Right lung (tissue), 5 donors: ENCODE data around the gene ADIPOR2. TPM values are rescaled to one million over a fixed set of nuclear protein-coding genes. Genes with fewer than 3 reads are reported as not detected.
"Not testable (repeated sequence)": the region's sequence is repeated elsewhere in the genome, so short reads cannot be mapped to it uniquely, and the experiment has no call there.

Experiments
- DNase-seq, 2 donors: peaks; one replicate each; pipeline ENCODE4 v3.0.0-alpha.2; 2013
- polyA plus RNA-seq, 5 donors: library from polyadenylated mRNA; unstranded; fragments of 120-200 nt; gene quantifications; one replicate each; pipeline versions ENCODE4 v1.2.1 to v1.2.3, GENCODE V29; 2013; ENCODE audit warnings: inconsistent platforms in 1 of 5, low replicate concordance in 1 of 5; ENCODE audit not compliant: insufficient read length in 5 of 5, insufficient read depth in 1 of 5

Gene ADIPOR2
- polyA plus RNA-seq, 5 donors, result 35.9 to 41.3 (median 38.5) TPM

DNA sequence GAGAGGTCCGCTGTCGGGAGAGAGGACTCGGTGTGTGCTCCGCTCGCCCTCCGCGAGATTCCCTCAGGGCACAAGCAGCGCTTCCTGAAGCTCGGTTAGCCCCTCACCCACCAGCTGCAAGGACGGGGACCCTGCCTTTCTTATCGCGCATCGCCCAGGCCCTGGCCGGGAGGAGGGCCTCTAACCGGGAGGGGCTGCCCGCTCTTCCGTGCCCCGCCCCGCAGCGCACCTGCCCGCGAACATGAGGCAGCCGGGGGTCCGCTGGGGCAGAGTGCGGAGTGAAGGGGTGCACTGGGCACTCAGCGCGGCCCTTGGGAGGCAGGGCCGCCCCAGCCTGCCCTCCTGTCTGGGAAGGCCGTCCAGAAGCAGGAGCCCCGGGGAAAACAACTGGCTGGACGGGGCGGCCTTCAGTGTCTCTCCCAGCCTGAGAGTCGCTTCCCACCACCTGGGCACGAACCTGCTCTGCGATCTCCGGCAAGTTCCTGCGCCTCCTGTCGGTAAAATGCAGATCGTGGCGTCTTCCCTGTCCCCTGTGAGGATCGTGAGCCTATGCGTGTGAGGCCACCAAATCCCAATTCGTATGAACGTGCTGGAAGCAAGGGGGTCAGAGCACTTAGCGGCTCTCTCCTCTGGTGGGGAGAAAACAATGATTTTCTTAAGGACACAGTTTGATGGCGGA is 28.0 kb upstream of the ADIPOR2 start:
- peak in 1 of 2 donors; percentile 28 for DNase-seq

DNA sequence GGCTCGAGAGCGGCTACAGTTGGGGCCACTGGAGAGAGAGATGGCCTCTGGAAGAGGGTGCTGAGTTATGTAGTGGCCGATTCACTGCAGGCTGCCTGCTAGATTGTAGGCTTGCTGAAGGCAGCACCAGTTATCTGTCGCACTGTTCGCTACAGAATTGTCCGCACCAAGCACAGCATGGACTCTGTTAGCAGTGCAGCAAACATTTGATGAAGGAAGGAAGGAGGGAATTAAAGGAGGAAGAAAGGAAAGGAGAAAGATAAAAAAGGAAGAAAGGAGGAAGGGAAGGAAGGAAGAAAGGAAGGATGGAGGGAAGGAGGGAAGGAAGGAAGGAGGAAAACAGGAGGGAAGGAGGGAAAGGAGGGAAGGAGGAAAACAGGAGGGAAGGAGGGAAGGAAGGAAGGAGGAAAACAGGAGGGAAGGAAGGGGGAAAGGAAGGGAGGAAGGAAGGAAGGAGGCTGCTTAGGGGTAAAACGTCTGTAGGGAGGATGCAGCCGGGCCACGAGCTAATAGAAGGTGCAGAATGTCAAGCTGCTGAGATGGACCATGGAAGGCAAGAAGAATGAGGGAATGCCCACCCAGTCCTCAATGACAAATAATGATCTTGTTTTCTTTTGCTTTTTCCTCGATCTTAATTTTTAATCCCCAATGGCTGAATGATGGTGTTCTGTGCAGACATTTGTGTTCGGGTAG is 27.3 kb upstream of the ADIPOR2 start:
- no peak for DNase-seq

- DNase-seq, result no peak
Measured at GRCh38 chr12:1665366-1665765, 25.5 kb upstream of the ADIPOR2 start.

DNA sequence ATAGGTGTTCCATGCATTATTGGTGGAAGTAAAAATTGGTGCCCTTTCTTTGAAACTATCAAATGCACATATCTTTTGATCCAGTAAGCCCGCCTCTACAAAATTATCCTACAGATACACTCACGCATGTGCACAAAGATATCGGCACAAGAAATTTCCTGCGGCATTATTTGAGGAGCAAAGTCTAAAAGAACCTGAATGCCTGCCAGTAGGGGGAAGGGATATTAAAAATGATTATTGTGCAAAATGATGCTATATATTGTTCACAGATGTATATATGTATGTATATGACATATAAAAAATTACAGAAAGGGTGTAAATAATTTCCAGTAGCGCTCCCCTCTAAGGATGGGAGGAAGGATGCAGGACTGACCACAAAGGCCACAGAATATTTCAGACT is 24.7 kb upstream of the ADIPOR2 start:
- DNase-seq, result no peak

DNA sequence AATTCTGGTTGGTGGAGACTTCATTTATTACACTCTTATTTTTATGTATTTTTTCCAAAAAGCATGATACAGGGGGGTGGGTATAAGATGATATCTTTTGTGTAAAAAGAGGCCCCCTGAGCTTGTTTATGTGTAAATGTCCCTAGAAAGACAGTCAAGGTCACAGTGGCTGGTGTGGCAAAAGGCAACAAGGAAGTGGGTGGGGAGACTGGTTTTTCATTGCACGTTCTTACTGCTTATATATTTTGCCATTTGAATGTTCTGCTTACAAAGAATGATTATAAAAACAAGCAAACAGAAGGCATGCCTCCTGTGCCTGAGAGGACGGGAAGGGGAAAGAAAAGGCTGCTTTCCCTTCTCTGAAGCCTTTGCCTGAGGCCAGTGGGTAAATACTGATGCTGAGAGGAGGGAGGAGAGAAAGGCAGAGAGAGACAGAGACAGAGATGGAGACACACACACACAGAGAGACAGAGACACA is 24.1 kb upstream of the ADIPOR2 start:
- DNase-seq, result no peak

- DNase-seq, result no peak
Measured at GRCh38 chr12:1668833-1669543, 21.9 kb upstream of the ADIPOR2 start.

DNA sequence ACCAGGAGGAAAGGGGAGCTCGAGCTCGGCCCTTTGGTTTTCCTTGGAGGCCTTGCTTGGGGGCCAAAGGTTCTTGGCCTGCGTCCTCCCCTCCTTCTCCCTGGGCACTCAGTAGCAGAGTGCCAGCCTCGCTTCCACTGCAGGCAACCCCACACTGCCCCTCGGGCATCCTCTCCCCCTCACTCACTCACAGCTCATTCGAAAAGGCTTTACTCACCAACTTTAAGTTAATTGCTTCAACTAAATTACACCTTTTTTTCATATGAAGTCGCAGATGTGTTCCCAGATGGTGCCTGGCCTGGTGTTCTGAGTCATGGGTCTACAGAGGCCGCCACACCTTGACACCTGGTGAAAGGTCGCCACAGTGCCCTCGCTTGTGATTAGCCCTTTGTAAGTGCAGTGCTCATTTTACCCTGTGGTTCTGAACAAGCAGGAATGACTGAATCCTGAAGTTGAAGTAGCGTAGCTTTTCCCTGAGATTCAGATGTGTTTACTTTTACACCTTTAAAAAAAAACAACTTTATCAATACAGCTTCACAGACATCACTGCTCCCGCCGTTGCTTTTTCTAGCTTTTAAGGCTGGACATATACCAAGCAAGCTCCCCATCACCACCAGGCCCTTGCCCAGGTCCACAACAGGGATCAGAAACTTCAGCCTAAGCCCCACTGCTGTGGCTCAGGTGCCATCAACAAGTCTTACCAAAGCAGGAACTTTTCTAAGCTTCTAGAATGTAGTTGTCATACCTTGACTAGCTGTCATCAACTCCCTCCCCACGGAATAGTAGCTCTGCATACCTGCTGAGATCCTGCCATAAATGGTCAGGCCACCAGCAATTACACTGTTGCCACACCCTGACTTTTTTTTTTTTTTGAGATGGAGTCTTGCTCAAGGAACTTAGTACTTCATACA is 20.3 kb upstream of the ADIPOR2 start:
- DNase-seq, result no peak

- DNase-seq, result no peak
Measured at GRCh38 chr12:1676043-1676442, 14.8 kb upstream of the ADIPOR2 start.

DNA sequence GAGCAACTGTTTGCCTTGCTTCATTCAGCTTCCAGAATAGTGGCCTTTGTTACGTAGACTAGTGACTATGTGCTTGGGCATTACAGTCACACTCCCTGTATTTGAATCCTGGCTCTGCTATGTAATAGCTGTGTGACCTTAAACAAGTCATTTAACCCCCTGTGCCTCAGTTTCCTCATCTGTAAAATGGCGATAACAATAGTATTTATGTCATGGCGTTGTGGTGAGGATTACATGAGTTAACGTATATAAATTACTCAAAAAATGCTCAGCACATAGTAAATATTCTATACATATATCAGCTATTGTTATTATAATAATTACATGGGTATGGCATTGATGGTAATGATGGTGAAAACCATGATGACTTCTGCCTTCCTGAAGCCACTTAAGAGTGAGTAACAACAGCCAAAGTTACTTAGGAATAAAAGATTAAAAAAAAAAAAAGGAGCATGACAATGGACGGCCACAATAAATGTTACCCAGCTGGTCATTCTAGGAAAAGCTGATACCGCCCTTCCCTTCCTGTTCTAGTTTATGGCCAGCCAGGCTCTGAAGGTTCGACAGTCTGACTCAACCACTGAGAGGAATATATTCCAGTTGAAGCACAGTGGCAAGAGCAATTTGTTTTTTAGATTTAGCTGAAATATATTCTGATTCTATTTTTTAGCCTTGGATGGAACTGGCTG is 9.9 kb upstream of the ADIPOR2 start:
- DNase-seq, result no peak

GRCh38 chr12:1681493-1681807 is 9.4 kb upstream of the ADIPOR2 start:
- no peak for DNase-seq

- no peak for DNase-seq
Measured at GRCh38 chr12:1688086-1688710, 2.7 kb upstream of the ADIPOR2 start.

DNA sequence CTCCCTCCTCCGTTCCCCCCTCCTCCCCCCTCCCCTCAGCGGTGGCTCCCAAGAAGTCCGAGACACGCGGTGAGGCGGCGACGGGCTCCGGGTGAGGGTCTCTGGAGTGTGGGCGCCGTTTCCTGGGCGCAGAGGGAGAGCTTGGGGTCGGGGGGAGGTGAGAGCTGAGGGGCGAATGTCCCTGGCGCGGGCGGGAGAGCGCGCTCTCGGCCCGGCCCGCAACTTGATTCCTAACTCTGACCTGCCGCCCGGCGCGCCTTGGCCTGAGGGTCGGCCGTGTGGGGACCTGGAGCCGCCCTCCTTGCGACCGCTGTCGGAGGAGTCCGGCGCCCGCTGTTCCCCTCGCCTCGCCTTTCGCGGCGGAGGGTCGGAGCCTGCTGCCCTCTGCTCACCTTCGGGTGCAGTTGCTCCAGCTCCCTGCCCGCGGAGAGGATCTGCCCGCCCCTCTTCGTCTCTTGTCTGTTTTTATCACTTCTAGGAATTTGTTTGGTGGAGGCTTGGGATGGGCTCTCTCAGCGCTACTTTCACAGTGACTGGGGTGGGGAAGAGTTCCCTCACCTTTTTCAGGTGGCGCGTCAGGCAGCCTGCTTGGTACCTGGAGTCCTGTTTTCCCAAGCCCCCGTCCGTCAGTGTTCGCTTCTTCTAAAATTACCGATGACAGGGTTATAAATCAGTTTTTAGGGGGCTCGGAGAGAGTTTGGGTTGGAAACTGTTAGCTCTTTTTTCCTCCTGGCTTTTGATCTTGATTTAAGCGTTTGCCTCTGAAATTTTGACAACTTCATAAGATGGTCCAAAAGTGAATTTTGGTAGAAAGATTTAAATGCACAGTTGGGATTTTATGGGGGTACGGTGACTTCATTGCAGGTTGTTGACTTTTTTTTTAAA is 495 bp downstream of the ADIPOR2 start:
- DNase-seq, result peak; percentile 44 to 57

- no peak for DNase-seq
Measured at GRCh38 chr12:1692226-1692625, 1.4 kb downstream of the ADIPOR2 start.

GRCh38 chr12:1692895-1693610 is 2.2 kb downstream of the ADIPOR2 start:
- DNase-seq, result no peak

GRCh38 chr12:1695097-1695496 is 4.2 kb downstream of the ADIPOR2 start:
- not testable (repeated sequence) for DNase-seq

DNA sequence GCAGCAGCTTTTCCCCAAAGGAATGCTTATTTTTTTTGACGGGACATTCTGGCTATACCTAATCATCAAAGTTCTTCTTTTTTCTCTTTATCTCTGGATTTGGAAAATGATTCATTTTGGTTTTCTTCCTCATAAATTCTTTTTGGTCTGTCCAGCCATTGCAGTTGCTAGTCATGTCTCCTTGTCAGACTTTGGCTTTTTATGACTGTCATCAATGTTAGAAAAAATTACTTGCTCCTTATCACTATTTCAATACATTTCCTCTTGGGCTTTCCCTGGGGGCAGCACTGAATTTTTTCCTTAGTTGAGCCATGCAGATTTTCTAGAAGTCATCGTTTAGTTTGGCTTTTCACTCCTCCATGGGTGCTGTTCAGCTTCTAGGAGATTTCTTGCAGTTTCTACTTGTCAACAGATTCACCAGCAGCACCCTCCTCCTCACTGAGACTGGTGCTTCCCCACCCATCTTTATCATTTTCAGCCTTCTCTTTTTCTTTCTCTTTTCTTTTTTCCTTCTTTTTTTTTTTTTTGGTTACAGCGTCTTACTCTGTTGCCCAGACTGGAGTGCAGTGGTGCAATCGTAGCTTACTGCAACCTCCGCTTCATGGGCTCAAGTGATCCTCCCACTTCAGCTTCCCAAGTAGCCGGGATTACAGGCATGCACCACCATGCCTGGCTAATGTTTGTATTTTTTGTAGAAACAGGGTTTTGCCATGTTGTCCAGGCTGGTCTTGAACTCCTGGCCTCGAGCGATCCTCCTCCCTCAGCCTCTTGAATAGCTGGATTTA is 5.2 kb downstream of the ADIPOR2 start:
- DNase-seq, result no peak

DNA sequence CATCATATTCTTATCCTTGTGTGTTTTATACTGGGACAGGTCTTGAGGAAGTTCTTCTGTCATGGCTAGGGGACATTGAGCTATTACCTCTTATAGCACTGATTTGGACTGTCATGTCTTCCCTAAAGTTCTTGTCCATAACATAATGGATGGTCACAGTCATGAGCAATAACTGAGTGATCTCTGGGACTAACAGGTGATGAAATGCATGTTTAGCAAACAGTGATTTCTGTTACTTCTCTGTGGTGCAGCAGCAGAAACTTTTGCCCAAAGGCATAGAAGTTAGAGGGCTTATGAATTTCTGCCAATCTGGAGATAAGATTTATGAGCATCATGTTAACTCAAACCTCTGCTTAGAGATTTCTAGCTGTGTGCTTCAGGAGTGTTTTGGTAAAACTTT is 5.9 kb downstream of the ADIPOR2 start:
- DNase-seq, result no peak

DNA sequence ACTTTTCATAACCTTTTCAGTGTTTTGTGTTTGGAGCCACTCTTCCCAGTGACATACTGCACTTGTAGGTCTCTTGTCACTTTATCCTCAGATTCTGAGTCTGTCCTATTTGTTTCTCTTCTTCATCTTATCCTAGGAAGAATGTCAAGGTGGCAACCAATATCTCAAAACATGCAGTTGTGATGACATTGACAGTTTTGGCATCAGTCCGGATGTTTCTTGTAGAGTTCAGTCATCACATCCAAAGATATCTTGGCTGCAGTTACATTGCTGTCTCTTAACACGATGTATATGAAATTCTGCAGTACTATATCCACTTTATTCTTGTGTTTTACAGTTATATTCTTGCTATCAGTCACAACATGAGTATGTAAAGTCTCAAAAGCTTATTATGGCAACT is 6.4 kb downstream of the ADIPOR2 start:
- DNase-seq, result no peak
